ENCODE data around the gene LY6G5B. TPM values are rescaled to one million over a fixed set of nuclear protein-coding genes. Genes with fewer than 3 reads are reported as not detected.

The LY6G5B gene
- total RNA-seq, 1 donor from 2014 or later: 8.1 TPM

DNA sequence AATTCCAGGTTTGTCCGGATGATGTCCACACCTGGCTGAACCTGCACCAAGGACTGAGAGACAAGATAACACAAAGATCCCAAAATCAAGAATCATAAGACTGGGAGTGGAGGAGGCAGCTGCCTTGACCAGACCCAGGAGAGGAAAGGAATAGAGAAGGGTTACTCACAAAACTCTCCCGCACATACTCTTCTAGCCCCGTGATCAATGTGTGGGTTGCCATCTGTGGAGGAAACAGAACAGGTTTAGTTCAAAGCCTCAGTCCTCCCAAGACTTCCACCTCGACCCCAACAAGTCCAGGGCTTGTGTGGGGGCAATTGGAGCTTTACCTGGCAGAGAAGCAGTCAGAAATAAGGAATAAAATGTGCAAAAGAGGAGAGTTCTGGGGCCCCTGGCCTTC, 28.4 kb upstream of the LY6G5B start:
- DNase-seq (ENCODE audit: low spot score): no peak

DNA sequence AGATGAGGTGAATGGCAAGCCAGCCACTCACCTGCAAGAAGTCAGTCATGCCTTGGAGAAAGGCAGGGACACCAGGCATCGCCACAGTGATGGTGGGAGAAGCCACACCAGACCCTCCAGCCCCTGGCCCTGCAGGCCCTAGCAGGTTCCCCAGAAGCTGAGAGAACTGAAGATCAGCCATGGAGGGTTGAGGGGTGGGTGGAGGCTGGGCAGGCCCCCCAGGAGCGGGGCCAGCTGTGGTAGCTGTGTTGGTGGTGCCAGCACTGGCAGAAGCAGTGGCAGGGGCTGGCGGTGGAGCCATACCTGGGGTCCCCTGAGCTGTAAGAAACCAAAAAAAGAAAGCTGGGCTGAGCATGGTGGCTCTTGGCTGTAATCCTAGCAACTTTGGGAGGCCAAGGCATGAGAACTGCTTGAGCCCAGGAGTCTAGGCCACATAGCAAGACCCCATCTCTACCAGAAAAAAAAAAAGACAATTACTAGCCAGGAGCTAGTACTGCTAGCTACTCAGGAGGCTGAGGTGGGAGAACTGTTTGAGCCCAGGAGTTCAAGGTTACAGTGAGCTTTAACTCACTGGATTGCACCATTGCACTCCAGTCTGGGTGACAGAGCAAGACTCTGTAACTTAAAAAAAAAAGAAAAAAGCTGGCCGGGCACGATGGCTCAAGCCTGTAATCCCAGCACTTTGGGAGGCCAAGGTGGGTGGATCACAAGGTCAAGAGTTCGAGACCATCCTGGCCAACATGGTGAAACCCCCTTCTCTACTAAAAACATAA, 26.8 kb upstream of the LY6G5B start:
- DNase-seq (ENCODE audit: low spot score): no peak

DNA sequence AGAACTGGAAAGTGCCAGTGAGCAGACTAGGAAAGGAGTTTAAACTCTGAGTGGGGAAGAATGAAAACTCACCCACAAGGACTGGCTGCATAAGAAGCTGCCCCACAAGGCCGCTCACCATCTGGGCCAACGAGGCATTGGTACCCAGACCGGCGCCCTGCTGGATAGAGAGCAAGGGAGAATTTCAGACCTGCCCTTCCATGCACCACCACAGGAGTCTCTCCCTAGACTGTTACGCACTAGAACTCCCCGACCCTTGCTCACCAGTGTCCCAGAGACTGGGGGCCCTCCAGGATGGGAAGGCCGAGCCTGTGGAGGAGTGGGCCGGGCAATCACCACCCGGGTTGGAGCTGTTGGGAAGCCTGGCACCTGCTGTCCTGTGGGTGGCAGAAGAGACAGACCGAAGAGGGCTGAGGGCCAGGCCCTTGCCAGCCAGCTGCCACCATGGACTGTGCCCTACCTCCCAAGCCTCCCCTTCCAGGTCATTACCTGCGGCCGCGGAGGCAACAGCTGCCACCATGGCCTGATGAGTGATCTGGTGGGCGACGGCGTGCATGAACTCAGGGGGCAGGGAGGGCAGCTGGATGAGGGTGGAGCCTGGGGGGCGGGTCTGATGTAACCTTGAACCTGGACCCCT, 25.8 kb upstream of the LY6G5B start:
- no peak for DNase-seq (ENCODE audit: low spot score)

DNA sequence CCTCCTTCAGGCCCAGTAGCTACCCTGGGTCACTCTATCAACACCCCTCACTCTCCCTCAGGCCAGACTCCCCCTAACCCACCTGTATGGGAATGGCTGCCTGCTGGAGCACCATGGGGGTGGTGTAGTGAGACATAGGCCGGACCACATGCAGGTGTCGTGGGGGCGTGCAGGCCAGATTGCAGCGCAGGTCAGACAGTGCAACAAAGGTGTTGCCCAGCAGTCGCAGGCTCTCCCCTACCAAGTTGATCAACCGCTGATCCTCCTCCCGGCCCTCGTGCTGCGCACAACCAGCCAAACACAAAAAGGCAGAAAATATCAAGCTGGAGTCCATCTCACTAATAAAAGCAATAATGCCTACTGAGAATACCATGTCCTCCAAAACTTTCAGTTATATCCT, 24.5 kb upstream of the LY6G5B start:
- DNase-seq (ENCODE audit: low spot score): no peak

DNA sequence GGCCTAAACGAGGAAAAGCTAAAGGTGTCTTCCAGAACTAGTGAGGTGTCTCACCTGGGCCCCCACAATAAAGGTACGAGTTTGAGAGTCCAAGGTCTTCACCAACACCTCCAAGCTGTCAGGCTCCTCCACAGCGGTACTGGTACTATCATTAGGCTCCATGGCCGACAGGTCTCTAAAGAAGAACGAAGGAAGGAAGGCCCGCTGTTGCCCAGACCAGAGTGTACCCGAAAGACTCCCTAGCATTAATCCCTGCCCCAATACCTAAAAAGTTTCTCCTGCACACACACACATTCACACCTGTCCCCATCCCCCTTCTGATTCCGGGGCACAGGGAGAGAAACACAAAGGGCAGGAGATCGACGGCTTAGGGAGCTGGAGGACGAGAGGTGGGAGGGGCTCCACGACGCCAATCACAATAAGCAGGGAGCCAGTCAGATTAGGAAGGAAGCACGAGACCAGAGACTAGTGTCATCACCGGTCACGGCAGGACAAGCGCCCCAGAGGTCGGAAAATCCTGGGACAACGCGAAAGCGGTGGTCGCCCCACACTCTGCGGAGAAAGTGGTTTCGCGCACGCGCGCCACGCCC, 18.1 kb upstream of the LY6G5B start:
- DNase-seq (ENCODE audit: low spot score): no peak

DNA sequence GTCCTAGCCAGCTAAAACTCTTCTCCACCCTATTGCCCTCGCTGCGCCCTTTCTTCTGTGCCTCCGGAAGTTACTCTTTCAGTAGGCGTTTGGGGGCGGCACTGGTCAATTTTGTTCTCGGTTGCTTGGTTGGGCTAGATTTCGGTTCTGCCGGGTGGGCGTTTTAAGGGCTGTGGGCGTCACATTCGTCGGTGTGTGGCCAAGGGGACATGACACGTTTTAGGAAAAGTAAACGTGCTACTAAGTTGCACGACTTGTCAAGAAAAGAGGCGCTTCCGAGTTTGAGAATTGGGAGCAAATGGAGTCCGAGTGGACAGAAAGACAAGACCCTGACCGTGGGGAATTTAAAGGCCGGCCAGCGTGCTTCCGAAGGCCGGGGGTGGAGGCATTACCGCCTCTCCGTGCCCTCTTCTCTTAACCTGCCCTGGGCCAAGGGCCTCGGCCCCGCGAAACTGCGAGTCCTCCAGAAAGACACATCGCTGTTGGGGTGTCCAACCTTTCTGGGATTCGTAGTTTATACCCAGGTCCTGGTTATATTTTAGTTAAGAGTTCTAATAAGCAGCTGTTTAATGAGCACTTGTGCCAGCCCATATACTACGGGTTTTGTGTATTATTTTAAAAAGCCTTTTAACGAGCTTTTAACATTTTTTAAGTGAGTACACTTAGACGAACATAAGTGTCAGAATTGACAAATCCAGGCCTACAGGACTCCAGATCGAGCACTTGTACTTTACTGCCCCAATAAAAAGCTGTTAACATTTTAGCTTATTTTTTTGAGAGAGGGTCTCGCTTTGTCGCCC, 16.7 kb upstream of the LY6G5B start:
- DNase-seq (ENCODE audit: low spot score): peak; percentile 90

DNA sequence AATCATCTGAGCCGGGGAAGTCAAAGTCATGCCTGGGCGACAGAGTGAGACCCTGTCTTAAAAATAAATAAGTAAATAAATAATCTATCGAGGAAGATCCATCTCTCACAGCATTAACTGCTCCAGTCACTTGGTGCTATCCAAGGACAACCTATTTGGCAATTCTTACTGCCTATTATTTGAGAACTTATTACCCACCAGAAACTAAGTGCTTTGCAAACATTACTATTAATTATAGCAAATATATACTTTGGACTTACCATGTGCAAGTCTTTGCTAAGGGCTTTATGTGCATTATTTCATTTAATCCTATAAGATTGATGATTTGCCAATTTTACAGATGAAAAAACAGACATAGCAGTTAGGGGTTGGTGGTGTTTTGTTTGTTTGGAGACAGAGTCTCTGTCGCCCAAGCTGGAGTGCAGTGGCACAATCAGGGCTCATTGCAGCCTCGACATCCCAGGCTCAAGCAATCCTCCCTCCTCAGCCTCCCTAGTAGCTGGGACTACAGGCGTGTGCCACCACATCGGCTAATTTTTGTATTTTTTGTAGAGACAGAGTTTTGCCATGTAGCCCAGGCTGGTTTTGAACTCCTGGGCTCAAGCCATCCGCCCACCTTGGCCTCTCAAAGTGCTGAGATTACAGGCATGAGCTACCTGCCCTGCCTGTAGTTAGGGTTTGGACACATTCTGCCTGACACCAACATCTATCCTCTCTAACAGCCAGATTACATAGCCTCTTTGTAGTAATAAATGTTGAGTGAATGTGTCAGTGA, 15.0 kb upstream of the LY6G5B start:
- DNase-seq (ENCODE audit: low spot score): no peak

DNA sequence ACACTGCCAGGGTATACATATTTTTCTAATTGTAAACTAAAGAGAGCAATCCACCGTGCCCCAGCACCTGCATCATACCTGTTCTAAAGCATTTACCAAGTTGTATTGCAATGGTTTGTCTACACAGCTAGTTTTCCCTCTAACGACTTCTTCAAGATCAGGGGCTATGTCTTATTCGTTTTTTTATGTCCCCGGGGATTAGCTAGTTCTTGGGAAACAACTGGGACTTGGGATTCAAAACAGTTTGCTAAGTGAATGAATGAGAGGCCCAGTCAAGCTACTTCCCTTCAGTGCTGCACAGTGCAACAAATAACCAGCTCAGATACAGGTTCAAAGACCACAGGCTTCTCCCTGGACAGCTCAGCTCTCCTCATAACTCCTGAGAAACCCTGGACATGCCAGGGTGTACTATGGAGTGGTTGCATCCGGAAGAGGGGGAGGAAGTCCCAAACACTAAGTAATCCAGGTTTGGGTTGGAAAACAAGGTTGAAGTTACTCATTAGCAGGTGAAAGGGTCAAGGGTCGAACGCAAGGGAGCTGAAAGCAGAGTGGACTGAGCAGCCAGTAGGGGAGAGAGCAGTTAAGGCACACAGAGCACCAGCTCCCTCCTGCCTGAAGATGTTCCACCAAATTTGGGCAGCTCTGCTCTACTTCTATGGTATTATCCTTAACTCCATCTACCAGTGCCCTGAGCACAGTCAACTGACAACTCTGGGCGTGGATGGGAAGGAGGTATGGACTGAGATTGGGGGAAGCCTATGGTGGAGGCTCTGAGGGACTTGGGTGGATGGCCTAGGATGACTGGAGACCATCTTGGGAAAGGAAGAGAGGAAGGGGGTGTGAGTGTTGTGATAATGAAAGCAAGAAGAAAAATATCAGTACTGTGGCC, 14.2 kb upstream of the LY6G5B start, which contains the start of gene APOM:
TSS of gene APOM (plus strand) at position 546 of the 889 bp plus-strand sequence. CDS start at position 619, 73 bp downstream.
- DNase-seq (ENCODE audit: low spot score): no peak

DNA sequence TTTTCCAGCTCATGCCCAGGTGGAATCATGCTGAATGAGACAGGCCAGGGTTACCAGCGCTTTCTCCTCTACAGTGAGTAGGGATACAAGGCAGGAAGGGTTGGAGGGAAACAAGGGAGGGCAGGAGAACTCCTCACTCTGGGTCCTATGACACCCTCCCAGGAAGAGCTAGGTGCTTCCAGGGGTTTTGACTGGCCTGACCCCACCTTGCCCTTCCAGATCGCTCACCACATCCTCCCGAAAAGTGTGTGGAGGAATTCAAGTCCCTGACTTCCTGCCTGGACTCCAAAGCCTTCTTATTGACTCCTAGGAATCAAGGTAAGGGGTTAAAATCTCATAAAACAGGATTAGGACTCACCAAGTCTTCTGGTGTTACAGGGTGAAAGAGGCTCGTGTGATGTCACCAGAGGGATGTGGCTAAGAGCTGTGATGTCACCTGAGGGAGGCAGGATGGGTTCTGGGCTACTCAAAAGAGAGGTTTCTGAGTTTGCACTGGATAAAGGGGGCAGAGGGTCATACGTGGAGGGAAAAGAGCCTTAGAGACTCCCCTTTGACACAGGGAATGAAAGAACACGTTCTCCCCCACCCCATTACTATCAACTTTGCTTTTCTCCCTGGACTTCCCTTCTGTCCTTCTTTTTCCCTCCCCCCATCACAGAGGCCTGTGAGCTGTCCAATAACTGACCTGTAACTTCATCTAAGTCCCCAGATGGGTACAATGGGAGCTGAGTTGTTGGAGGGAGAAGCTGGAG, 12.2 kb upstream of the LY6G5B start:
- no peak for DNase-seq (ENCODE audit: low spot score)

DNA sequence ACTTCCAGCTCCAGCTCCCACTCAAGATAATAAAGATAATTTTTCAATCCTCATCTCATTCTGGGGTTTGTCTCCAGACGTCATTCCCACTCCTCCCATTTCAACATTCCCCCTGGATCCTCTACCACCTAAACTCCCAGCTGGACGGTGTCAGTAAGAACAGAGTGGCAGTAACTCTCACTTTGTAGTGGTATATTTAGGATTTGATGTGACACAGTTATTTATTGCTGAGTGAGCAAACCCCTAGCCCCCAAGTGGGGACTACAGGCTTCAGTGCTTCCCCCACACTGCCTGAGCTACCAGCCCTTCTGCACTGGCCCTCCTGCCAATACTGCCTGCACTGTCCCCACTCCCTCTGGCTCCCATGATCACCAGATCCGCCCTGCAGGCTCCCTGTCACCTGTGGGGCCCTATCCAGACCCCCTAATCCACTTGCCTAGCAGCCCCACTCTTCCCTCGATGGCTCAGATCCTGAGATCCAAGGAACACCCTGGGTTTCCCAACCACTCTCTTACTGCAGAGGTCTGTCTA, 11.6 kb upstream of the LY6G5B start:
- DNase-seq (ENCODE audit: low spot score): no peak

DNA sequence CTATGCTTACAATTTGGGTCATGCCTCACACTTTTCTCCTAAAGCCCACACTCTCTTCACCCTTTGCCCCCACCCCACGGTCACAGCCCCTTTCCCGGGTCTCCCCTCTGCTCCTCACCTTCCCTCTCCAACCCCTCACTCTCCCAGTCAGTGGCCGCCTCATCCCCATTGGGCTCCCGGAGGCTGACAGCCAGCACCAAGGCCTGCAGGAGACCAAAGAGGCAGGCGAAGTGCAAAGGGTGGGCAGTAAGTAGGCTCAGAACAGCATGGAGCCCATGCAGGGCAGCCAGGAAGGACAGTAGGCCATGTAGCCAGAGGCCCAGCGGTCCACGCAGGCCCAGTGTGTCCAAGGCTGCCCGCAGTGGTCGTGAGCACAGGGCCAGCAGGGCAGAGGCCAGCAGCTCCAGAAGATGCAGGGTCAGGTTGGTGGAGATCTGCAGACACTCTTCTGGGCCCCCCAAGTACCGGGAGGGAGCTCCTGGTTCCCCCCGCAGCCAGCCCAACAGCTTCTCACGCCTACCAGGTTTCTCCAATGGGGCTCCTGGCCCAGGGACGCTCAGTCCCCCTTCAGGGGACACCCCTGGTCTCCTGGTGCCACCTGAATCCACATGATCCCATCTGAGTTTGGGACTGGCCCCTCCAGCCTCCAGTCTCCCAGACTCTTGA, 10.7 kb upstream of the LY6G5B start:
- no peak for DNase-seq (ENCODE audit: low spot score)

DNA sequence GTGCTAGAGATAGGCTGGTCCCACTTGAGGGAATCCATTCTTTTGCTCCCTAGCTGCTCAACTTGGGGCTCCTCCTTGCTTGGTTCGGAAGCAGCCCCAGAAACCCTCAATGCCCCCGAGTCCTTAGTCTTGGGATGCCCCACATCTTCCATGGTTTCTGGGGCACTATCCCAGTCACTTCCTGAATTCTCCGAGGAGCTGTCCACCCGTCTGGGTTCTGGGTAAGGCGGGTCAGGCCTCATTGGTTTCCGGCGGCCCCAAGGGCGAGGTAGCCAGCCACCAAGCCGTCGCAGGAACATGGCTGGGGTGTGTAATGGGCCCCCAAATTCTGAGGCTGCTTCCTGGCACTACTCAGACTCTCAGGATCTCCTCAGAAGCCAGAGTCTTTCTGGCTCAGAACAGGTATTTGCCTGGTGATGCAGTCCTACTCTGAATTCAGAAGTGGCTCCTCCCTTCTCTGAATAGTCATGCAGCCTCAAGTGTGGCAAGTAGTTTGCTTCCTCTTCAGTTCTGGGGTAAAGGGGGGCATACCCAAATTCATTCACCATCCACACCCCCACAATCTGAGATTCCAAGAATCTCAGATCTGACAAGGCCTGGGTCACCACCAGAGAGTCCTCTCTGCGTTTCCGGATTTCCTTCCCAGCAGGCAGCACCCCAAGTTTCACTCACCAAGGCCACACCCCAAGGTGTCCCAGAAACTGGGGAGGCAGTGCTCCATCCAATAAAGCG, 10.0 kb upstream of the LY6G5B start:
- DNase-seq (ENCODE audit: low spot score): no peak

DNA sequence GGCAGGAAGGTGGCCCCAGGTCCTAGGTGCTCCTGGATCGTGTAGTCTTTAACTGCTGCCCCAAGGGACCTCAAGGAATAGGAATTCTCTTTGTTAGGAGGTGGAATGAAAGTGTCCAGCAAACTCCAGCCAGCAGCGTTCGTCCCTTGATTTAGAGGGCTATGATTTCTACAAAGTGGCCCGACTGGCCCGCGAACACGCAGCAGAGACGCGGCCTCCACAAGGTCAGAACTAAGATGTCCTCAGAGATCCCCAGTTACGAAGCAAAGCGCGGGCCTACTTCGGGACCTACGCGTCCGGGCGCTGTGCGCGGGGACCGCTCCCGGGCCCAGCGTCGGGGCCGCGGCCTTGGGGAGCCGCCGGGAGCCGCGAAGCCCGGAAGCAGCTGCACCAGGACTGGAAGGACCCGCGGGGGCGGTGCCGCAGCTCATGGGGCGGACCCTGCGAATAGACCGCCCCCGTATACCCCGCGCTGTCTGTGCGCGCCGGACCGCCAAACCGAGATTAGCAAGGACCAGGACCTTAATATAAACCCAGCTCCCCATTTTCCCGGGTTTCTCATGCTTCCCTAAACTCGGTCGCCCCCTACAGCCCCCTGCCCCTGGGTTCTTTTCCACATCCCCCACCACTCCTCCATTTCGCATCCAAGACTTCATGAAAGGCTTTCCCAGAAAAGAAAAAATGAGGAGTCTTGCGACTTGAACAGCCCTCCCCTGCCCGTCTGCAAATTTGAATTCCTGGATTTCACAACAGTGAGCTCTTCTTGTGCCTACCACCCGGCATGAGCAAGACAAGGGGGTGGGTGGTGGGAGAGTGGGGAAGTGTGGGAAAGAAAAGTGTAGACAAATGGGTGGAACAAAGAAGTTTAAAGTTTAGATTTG, 9.2 kb upstream of the LY6G5B start, which contains the start of gene C6orf47:
TSS of gene C6orf47 (minus strand) at position 398 of the 881 bp plus-strand sequence. CDS start 831 bp downstream, outside the sequence.
- peak; percentile 84 for DNase-seq (ENCODE audit: low spot score)

DNA sequence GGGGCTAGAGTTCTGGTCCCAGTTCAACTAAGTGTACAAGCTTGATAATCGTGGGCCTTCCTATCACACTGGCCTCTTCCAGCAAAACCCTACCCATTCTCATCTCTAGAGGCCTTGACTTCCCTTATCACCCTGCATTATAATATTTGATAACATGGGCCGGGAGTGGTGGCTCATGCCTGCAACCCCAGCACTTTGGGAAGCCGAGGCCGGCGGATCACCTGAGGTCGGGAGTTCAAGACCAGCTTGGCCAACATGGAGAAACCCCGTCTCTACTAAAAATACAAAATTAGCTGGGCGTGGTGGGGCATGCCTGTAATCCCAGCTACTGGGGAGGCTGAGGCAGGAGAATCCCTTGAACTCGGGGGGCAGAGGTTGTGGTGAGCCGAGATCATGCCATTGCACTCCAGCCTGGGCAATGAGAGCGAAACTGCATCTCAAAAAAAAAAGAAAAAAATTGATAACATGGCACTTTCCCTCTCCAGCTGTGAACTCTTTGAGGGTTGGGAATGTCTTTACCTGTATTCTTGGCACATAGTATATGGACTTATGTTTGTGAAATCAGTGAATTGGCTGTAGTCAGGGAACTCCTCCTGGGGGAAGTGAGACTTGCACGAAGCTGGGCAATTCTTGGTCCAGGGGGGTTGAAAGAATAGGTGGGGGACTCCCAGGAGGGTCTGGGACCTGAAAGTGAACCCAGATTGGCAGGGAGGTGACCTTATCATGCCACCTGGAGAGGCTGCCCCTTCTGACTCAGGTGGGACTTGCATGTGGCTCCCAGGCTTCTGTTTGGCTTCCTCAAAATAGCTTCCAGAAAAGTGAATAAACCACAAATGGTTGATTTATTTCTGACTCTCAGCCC, 8.3 kb upstream of the LY6G5B start:
- DNase-seq (ENCODE audit: low spot score): no peak

DNA sequence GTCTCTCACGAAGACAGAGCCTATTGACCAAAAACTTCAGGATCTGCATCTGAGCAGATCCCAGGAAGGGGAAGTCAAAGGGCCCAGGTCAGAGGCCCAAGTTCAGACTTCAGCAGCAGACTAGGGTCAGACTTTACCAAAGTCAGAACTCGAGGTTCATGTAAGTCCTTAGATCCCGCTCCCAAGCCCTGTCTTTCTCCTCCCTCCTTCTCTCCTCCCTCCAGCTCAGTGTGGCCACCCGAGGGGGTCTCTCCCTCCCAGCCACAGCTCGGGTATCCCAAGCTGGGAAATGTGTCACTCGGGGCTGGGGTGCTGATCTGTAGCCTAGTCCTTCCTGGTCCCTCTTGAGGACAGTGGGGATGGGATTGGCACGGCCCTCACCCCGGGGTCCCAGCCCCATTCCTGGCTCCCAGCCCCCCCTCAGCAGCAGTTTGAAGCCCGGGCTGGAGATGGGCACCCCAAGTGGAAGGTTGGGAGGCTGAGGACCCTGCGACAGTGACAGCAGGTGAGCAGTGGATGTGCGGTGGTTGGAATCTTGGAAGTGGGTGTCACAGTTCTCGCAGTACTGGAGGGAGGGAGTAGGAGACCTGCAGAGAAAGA, 7.6 kb upstream of the LY6G5B start:
- DNase-seq (ENCODE audit: low spot score): no peak

Measured in mucosa of gallbladder (tissue), 1 donor.